MM.1S (cell line): ENCODE measurements around the gene AK9.

Experiments used
- DNase-seq: peaks from one replicate; pipeline ENCODE4 v3.0.0-alpha.2; 2015
- H2AFZ ChIP-seq: fragments of 300-600 bp; sonication (generic); 2 replicates; pipeline ENCODE4 v1.6.0; 2016; ENCODE audit warnings: antibody characterized with exemption, low read length
- H3F3A ChIP-seq: fragments of 300-600 bp; sonication (generic); 2 replicates; pipeline ENCODE4 v1.6.1; 2016; ENCODE audit warnings: mild to moderate bottlenecking, antibody characterized with exemption, low read length, moderate library complexity, mixed read lengths; ENCODE audit not compliant: insufficient read depth
- H3K27ac ChIP-seq: fragments of 300-600 bp; sonication (generic); 2 replicates; pipeline ENCODE4 v1.5.1; 2016; ENCODE audit warnings: mild to moderate bottlenecking, low read length
- H3K27me3 ChIP-seq: fragments of 300-600 bp; sonication (generic); replicated peaks from 2 replicates; pipeline ENCODE4 v1.6.0; 2016; ENCODE audit warnings: low read length; ENCODE audit not compliant: insufficient read depth
- H3K36me3 ChIP-seq: fragments of 300-600 bp; sonication (generic); replicated peaks from 2 replicates; pipeline ENCODE4 v1.6.1; 2016; ENCODE audit warnings: mild to moderate bottlenecking, low read length, mixed read lengths; ENCODE audit not compliant: insufficient read depth
- H3K4me1 ChIP-seq: fragments of 300-600 bp; sonication (generic); 2 replicates; pipeline ENCODE4 v1.6.1; 2016; ENCODE audit warnings: low read length, mixed read lengths
- H3K4me2 ChIP-seq: fragments of 300-600 bp; sonication (generic); 2 replicates; pipeline ENCODE4 v1.6.0; 2016; ENCODE audit warnings: low read depth, low read length
- H3K4me3 ChIP-seq: fragments of 300-600 bp; sonication (generic); 2 replicates; pipeline ENCODE4 v1.5.1; 2016; ENCODE audit warnings: low read length, mixed read lengths
- H3K79me2 ChIP-seq: fragments of 300-600 bp; sonication (generic); 2 replicates; pipeline ENCODE4 v1.6.1; 2016; ENCODE audit warnings: mixed run types, low read length, mixed read lengths
- H3K9ac ChIP-seq: fragments of 300-600 bp; sonication (generic); 2 replicates; pipeline ENCODE4 v1.6.1; 2016; ENCODE audit warnings: low read length, mixed read lengths
- H3K9me2 ChIP-seq: fragments of 300-600 bp; sonication (generic); replicated peaks from 2 replicates; pipeline ENCODE4 v1.6.1; 2016; ENCODE audit warnings: mild to moderate bottlenecking, low read length, mixed read lengths; ENCODE audit not compliant: insufficient read depth
- H3K9me3 ChIP-seq: fragments of 300-600 bp; sonication (generic); replicated peaks from 2 replicates; pipeline ENCODE4 v1.6.1; 2016; ENCODE audit warnings: mild to moderate bottlenecking, low read length, mixed read lengths; ENCODE audit not compliant: insufficient read depth
- H4K20me1 ChIP-seq: fragments of 300-600 bp; sonication (generic); 2 replicates; pipeline ENCODE4 v1.6.1; 2016; ENCODE audit warnings: mild to moderate bottlenecking, low read length, moderate library complexity, mixed read lengths; ENCODE audit not compliant: insufficient read depth
- EZH2 ChIP-seq: fragments of 300-600 bp; sonication (generic); optimal IDR thresholded peaks from 2 replicates; pipeline ENCODE3; 2017; ENCODE audit warnings: low read depth, mild to moderate bottlenecking, antibody characterized with exemption, low read length, mixed read lengths
- EZH2phosphoT487 ChIP-seq: fragments of 300-600 bp; sonication (generic); IDR thresholded peaks from 2 replicates; pipeline ENCODE4 v1.6.1; 2018; ENCODE audit warnings: antibody characterized with exemption, low read length
- TF ChIP-seq, protein P1 (sequence below): fragments of 300-600 bp; sonication (generic); IDR thresholded peaks from 2 replicates; pipeline ENCODE4 v1.5.1; 2016; ENCODE audit warnings: antibody characterized with exemption, low read length, mixed read lengths

Gene AK9

DNA sequence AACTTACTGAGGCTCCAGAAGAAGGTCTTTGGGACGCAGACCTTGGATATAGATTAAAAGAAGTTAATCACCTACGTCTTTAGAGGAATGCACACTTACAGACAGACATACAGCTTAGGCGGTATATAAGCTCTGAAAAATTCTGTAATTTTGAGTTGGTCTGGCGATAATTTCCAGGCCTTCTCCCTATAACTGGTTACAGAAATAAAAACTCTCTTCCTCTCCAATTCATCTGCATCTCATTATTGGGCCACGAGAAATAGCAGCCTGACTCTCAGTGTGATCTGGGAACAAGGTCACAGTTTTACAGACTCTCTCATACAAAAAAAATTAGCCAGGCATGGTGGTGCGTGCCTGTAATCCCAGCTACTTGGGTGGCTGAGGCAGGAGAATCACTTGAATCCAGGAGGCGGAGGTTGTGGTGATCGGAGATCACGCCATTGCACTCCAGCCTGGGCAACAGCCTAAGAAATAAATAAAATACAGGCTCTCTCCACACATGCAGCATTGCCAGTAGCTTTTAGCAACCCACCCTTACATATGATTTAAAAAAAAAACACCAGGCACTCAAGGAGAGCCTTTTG, 212.7 kb downstream of the AK9 start:
- H3K9ac ChIP-seq, result peak overlapping the region; percentile 27; the same call in 1 of the 2 replicates
- H3K27ac ChIP-seq, result peak overlapping the region; percentile 47; the same call in 1 of the 2 replicates
- no peaks in the 10 kb centered on the region for H4K20me1 ChIP-seq
- no peaks in the 10 kb centered on the region for H3K9me3 ChIP-seq
- peaks cover 32% of the 10 kb centered on the region for H3K4me1 ChIP-seq
- no peak for TF ChIP-seq EZH2
- TF ChIP-seq, protein P1, sequence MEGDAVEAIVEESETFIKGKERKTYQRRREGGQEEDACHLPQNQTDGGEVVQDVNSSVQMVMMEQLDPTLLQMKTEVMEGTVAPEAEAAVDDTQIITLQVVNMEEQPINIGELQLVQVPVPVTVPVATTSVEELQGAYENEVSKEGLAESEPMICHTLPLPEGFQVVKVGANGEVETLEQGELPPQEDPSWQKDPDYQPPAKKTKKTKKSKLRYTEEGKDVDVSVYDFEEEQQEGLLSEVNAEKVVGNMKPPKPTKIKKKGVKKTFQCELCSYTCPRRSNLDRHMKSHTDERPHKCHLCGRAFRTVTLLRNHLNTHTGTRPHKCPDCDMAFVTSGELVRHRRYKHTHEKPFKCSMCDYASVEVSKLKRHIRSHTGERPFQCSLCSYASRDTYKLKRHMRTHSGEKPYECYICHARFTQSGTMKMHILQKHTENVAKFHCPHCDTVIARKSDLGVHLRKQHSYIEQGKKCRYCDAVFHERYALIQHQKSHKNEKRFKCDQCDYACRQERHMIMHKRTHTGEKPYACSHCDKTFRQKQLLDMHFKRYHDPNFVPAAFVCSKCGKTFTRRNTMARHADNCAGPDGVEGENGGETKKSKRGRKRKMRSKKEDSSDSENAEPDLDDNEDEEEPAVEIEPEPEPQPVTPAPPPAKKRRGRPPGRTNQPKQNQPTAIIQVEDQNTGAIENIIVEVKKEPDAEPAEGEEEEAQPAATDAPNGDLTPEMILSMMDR, result no peak
- no peak for TF ChIP-seq EZH2phosphoT487
- H3K79me2 ChIP-seq, result peaks cover 84% of the 10 kb centered on the region
- H3F3A ChIP-seq, result no peaks in the 10 kb centered on the region; the same call in 1 of the 2 replicates
- peaks cover 13% of the 10 kb centered on the region; the same call in 1 of the 2 replicates for H3K36me3 ChIP-seq
- peak overlapping the region; percentile 89 for H3K4me2 ChIP-seq
- no peak for DNase-seq
- no peak overlapping the region for H2AFZ ChIP-seq
- H3K4me3 ChIP-seq, result peak overlapping the region; percentile 47
- H3K27me3 ChIP-seq, result no peaks in the 10 kb centered on the region
- H3K9me2 ChIP-seq, result no peaks in the 10 kb centered on the region

DNA sequence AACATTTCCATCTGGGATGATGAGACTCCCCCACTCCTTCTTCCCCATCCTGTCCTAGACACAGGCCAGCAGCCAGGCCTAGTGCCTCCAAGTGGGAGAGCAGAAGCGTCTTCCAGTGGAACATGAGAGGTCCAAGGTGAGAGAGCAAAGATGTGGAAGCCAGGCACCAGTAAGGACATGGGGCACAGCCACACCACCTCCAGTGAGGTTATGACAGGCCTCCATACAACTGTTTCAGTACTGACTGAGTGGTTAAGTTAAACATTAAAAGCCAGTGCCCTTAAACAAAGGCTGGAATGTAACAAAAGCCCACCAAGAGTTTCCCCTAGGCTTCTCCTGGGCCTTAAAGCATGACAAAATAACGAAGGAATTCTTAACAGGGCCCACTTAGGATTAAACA, 213.3 kb downstream of the AK9 start:
- Histone ChIP-seq H3F3A (no peaks in the 10 kb centered on the region; the same call in 1 of the 2 replicates), H2AFZ (no peak overlapping the region), H3K36me3 (peaks cover 14% of the 10 kb centered on the region; the same call in 1 of the 2 replicates), H3K27ac (no peak overlapping the region), H4K20me1 (no peaks in the 10 kb centered on the region), H3K4me1 (peaks cover 35% of the 10 kb centered on the region), H3K4me3 (no peak overlapping the region), H3K9me3 (no peaks in the 10 kb centered on the region), H3K9me2 (no peaks in the 10 kb centered on the region), H3K9ac (no peak overlapping the region), H3K27me3 (no peaks in the 10 kb centered on the region), H3K79me2 (peaks cover 89% of the 10 kb centered on the region), H3K4me2 (peak overlapping the region; percentile 89; the same call in 1 of the 2 replicates)
- TF ChIP-seq, protein P1, result no peak
- no peak for TF ChIP-seq EZH2
- TF ChIP-seq EZH2phosphoT487, result no peak
- DNase-seq, result no peak

DNA sequence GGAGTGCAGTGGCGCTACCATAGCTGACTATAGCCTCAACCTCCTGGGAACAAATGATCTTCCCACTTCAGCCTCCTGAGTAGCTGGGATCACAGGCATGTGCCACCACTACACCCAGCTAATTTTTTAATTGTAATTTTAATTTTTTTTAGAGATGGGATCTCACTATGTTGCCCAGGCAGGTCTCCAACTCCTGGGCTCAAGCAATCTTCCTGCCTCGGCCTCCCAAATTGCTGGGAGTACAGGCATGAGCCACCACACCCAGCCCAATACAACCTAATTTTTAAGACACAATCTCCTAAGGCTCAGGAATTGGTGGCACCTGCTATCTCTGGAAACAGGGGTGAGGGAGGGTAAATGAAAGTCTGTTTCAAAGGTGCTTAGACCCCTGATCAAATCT, 213.8 kb downstream of the AK9 start:
- peaks cover 89% of the 10 kb centered on the region for H3K79me2 ChIP-seq
- no peaks in the 10 kb centered on the region for H3K9me2 ChIP-seq
- peaks cover 38% of the 10 kb centered on the region for H3K4me1 ChIP-seq
- no peaks in the 10 kb centered on the region for H4K20me1 ChIP-seq
- H3K4me3 ChIP-seq, result no peak overlapping the region
- no peaks in the 10 kb centered on the region for H3K27me3 ChIP-seq
- DNase-seq, result no peak
- peak overlapping the region; percentile 89; the same call in 1 of the 2 replicates for H3K4me2 ChIP-seq
- no peak overlapping the region for H2AFZ ChIP-seq
- no peak overlapping the region for H3K9ac ChIP-seq
- TF ChIP-seq EZH2, result no peak
- TF ChIP-seq, protein P1, result no peak
- no peak for TF ChIP-seq EZH2phosphoT487
- no peaks in the 10 kb centered on the region for H3K9me3 ChIP-seq
- H3K27ac ChIP-seq, result no peak overlapping the region
- H3F3A ChIP-seq, result no peaks in the 10 kb centered on the region; the same call in 1 of the 2 replicates
- peaks cover 14% of the 10 kb centered on the region; the same call in 1 of the 2 replicates for H3K36me3 ChIP-seq
